OCI-LY1 (cell line): Measurements from ENCODE around the gene MAGI1.

Experiments
- H2AFZ ChIP-seq: fragments of 200-600 bp; sonication (generic), shearing (Covaris generic); 2 replicates; pipeline ENCODE4 v1.6.0; 2014; ENCODE audit warnings: antibody characterized with exemption, mild to moderate bottlenecking, low read length
- H3F3A ChIP-seq: fragments of 200-600 bp; sonication (generic), shearing (Covaris generic); 2 replicates; pipeline ENCODE4 v1.6.0; 2014; ENCODE audit warnings: mild to moderate bottlenecking, antibody characterized with exemption, low read length, moderate library complexity; ENCODE audit not compliant: insufficient read depth
- H3K27ac ChIP-seq: fragments of 200-600 bp; sonication (generic); 2 replicates; pipeline ENCODE4 v1.5.1; 2014; ENCODE audit warnings: low read length, mixed run types, mild to moderate bottlenecking, low read depth; ENCODE audit not compliant: poor library complexity, severe bottlenecking
- H3K27me3 ChIP-seq: fragments of 200-600 bp; sonication (generic); 2 replicates; pipeline ENCODE4 v1.6.0; 2014; ENCODE audit warnings: antibody characterized with exemption, mild to moderate bottlenecking, low read length, moderate library complexity; ENCODE audit not compliant: insufficient read depth
- H3K36me3 ChIP-seq: fragments of 200-600 bp; sonication (generic); 2 replicates; pipeline ENCODE4 v1.6.1; 2014; ENCODE audit warnings: mild to moderate bottlenecking, antibody characterized with exemption, low read length, moderate library complexity, mixed read lengths; ENCODE audit not compliant: insufficient read depth
- H3K4me1 ChIP-seq: fragments of 200-600 bp; sonication (generic); 2 replicates; pipeline ENCODE4 v1.5.1; 2014; ENCODE audit warnings: mild to moderate bottlenecking, low read length, moderate library complexity; ENCODE audit not compliant: insufficient read depth, severe bottlenecking
- H3K4me2 ChIP-seq: fragments of 200-600 bp; sonication (generic), shearing (Covaris generic); 2 replicates; pipeline ENCODE4 v1.6.1; 2014; ENCODE audit warnings: low read length
- H3K4me3 ChIP-seq: fragments of 200-600 bp; sonication (generic); 2 replicates; pipeline ENCODE4 v1.5.1; 2014; ENCODE audit warnings: low read length, low read depth, mild to moderate bottlenecking, mixed read lengths; ENCODE audit not compliant: poor library complexity, severe bottlenecking
- H3K79me2 ChIP-seq: fragments of 200-600 bp; shearing (Covaris generic); 2 replicates; pipeline ENCODE4 v1.6.1; 2016; ENCODE audit warnings: mixed run types, low read length, mixed read lengths; ENCODE audit not compliant: insufficient read depth
- H3K9ac ChIP-seq: fragments of 200-600 bp; sonication (generic), shearing (Covaris generic); 2 replicates; pipeline ENCODE4 v1.6.1; 2014; ENCODE audit warnings: mild to moderate bottlenecking, low read length, mixed read lengths
- H3K9me2 ChIP-seq: fragments of 200-600 bp; sonication (generic), shearing (Covaris generic); 2 replicates; pipeline ENCODE4 v1.6.1; 2014; ENCODE audit warnings: low read depth, mild to moderate bottlenecking, low read length, mixed read lengths
- H3K9me3 ChIP-seq: fragments of 200-600 bp; shearing (Covaris generic); 2 replicates; pipeline ENCODE4 v1.6.1; 2014; ENCODE audit warnings: low read length, mixed read lengths
- H4K20me1 ChIP-seq: fragments of 200-600 bp; sonication (generic), shearing (Covaris generic); 2 replicates; pipeline ENCODE4 v1.6.0; 2016; ENCODE audit warnings: mild to moderate bottlenecking, low read length; ENCODE audit not compliant: insufficient read depth
- CTCF ChIP-seq: fragments of 200-600 bp; sonication (generic), shearing (Covaris generic); IDR thresholded peaks from 2 replicates; pipeline ENCODE4 v1.5.1; 2017; ENCODE audit warnings: mild to moderate bottlenecking, antibody characterized with exemption, low read length, moderate library complexity, mixed read lengths
- EZH2 ChIP-seq: fragments of 200-600 bp; sonication (generic), shearing (Covaris generic); IDR thresholded peaks from 2 replicates; pipeline ENCODE4 v1.8.0; 2017; ENCODE audit warnings: borderline replicate concordance, mixed run types, mild to moderate bottlenecking, antibody characterized with exemption, low read length, moderate library complexity, mixed read lengths

The MAGI1 gene

GRCh38 chr3:65904016-65904415, 134.7 kb downstream of the MAGI1 start:
- Histone ChIP-seq H3K9me2 (no peaks in the 10 kb centered on the region), H3K79me2 (no peaks in the 10 kb centered on the region), H3K4me3 (no peak overlapping the region), H4K20me1 (no peaks in the 10 kb centered on the region), H3F3A (no peaks in the 10 kb centered on the region), H3K4me2 (no peak overlapping the region), H3K36me3 (no peaks in the 10 kb centered on the region), H3K9me3 (no peaks in the 10 kb centered on the region), H3K27ac (no peak overlapping the region), H3K9ac (no peak overlapping the region), H3K4me1 (no peaks in the 10 kb centered on the region), H2AFZ (no peak overlapping the region), H3K27me3 (no peaks in the 10 kb centered on the region)
- TF ChIP-seq EZH2 (no peak), CTCF (no peak)

DNA sequence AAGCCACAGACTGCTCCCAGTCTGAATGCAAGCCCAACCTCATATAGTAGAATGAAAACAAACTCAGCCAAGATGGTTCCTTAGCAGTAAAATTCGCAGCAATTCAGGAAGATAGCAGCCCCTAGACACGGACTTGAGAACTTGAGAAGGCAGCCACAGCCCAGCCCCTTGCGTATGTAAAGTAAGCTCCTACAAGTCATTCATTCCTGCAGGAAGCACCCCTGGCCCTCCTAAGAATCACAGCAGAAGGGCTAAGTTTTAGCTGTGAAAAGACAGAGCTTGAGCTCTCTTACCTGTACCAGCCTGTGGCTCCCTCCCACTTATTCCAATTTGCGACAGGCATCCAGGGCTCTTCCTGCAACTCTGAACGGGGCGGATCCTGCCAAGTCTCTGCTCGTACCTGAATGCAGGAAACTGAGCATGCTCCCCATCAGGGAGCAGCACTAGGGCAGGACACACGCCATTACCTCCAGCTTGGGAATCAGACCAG, 136.4 kb downstream of the MAGI1 start:
- no peak overlapping the region for H3K27ac ChIP-seq
- H3K4me2 ChIP-seq: no peak overlapping the region
- TF ChIP-seq EZH2 (no peak), CTCF (no peak)
- H3K4me3 ChIP-seq: no peak overlapping the region
- no peaks in the 10 kb centered on the region for H3F3A ChIP-seq
- H3K9me2 ChIP-seq: no peaks in the 10 kb centered on the region
- no peaks in the 10 kb centered on the region for H3K27me3 ChIP-seq
- no peaks in the 10 kb centered on the region for H4K20me1 ChIP-seq
- no peak overlapping the region for H2AFZ ChIP-seq
- H3K4me1 ChIP-seq: no peaks in the 10 kb centered on the region
- no peaks in the 10 kb centered on the region for H3K79me2 ChIP-seq
- no peak overlapping the region for H3K9ac ChIP-seq
- no peaks in the 10 kb centered on the region for H3K36me3 ChIP-seq
- no peaks in the 10 kb centered on the region for H3K9me3 ChIP-seq

DNA sequence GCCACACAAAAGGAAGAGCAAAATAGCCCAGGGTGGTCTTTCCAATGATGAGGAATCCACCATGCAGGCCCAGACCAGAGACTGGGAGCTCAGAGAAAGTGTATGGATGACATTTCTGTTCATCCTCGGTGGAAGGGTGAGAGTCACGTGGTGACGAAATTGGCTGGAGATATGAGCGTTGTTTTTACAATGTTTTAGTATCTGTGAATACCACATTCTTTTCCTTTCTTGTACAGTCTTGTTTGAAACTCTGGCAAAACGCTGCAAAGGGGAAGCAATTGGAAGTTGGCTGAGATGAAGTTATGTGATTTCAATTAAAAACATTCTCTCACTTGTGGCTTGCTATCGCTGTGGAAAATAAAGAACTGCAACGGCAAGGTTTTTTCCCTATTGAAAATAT, 137.5 kb downstream of the MAGI1 start:
- Histone ChIP-seq H3K9me2 (no peaks in the 10 kb centered on the region), H3K4me3 (no peak overlapping the region), H3K4me1 (no peaks in the 10 kb centered on the region), H2AFZ (no peak overlapping the region), H3F3A (no peaks in the 10 kb centered on the region), H3K27ac (no peak overlapping the region), H3K36me3 (no peaks in the 10 kb centered on the region), H4K20me1 (no peaks in the 10 kb centered on the region), H3K9me3 (no peaks in the 10 kb centered on the region), H3K9ac (no peak overlapping the region), H3K4me2 (no peak overlapping the region), H3K79me2 (no peaks in the 10 kb centered on the region), H3K27me3 (no peaks in the 10 kb centered on the region)
- TF ChIP-seq EZH2 (no peak), CTCF (no peak)
